Lower leg skin (tissue), 4 donors: ENCODE data around the gene SYCE3. TPM values are rescaled to one million over a fixed set of nuclear protein-coding genes. Genes with fewer than 3 reads are reported as not detected.
"Not testable (repeated sequence)": the region's sequence is repeated elsewhere in the genome, so short reads cannot be mapped to it uniquely, and the experiment has no call there.

Source experiments
- DNase-seq, 2 donors: peaks; one replicate each; pipeline ENCODE4 v3.0.0-alpha.2; 2019; ENCODE audit warnings: low spot score in 2 of 2
- H3K4me3 ChIP-seq: fragments of 200-600 bp; sonication (generic); 2 replicates; pipeline ENCODE4 v1.5.1; 2017; ENCODE audit warnings: mild to moderate bottlenecking, low read depth; ENCODE audit not compliant: poor library complexity, severe bottlenecking
- CTCF ChIP-seq, 3 donors: fragments of 450-650 bp; IDR thresholded peaks; one replicate each; pipeline ENCODE4 v1.5.1; 2016; ENCODE audit warnings: antibody characterized with exemption in 3 of 3, mild to moderate bottlenecking in 3 of 3, moderate library complexity in 2 of 3
- POLR2A ChIP-seq, 2 donors: fragments of 450-650 bp; IDR thresholded peaks; one replicate each; pipeline ENCODE4 v1.6.1; 2016 to 2017; ENCODE audit warnings: antibody characterized with exemption in 2 of 2, mild to moderate bottlenecking in 1 of 2, moderate library complexity in 1 of 2
- WGBS, 2 donors: methylation state at CpG; one replicate each; pipeline ENCODE4 v1.1.5; 2018; 5-methylcytosine and 5-hydroxymethylcytosine counted together
- intact Hi-C: fragments of 100-400 bp; cut with DNase I; formaldehyde crosslinking; loops from one replicate; pipeline ENCODE4 v1.15.0; 2023; ENCODE audit warnings: low total_unique reads
- total RNA-seq, 4 donors: library from RNA; depleted of rRNA; stranded (reverse); fragments of >200 nt; gene quantifications; one replicate each; pipeline ENCODE4 v1.1.0, GENCODE V29; 2016

The SYCE3 gene
- total RNA-seq, 4 donors from 2014 or later: not detected

GRCh38 chr22:50536226-50536625 lies 26.5 kb downstream of the SYCE3 start:
- 54 to 69% methylated on average over 3 of the region's 3 CpGs for WGBS, 2 donors
- no peak for TF ChIP-seq CTCF (IDR thresholded peaks at IDR 0.05)
- TF ChIP-seq POLR2A (IDR thresholded peaks at IDR 0.05): no peak
- no peak overlapping the region for H3K4me3 ChIP-seq
- intact Hi-C loops: no loop called here
- DNase-seq: no peak

GRCh38 chr22:50535113-50535512 lies 27.6 kb downstream of the SYCE3 start:
- H3K4me3 ChIP-seq: no peak overlapping the region
- intact Hi-C loops: no loop called here
- DNase-seq: no peak
- 89 to 92% methylated on average over 8 of the region's 8 CpGs for WGBS, 2 donors
- TF ChIP-seq POLR2A (IDR thresholded peaks at IDR 0.05): no peak
- TF ChIP-seq CTCF (IDR thresholded peaks at IDR 0.05): no peak

- intact Hi-C loops, H3K4me3 ChIP-seq: not testable (repeated sequence)
- WGBS, 2 donors: 48 to 61% methylated on average over 21 of the region's 21 CpGs
- DNase-seq: peak in 1 of 2 donors; percentile 50
Observed at GRCh38 chr22:50533856-50534711, 28.6 kb downstream of the SYCE3 start.

- no peak for DNase-seq
- no peak overlapping the region for H3K4me3 ChIP-seq
- intact Hi-C loops: no loop called here
- no peak for TF ChIP-seq CTCF (IDR thresholded peaks at IDR 0.05)
- no peak for TF ChIP-seq POLR2A (IDR thresholded peaks at IDR 0.05)
- 71 to 77% methylated on average over 19 of the region's 19 CpGs for WGBS, 2 donors
Observed at GRCh38 chr22:50532824-50533796, 29.6 kb downstream of the SYCE3 start.

GRCh38 chr22:50531962-50532674 lies 30.6 kb downstream of the SYCE3 start:
- H3K4me3 ChIP-seq: peak overlapping the region; percentile 61
- peak; percentile 76 to 97 for DNase-seq
- intact Hi-C loops: no loop called here
- TF ChIP-seq POLR2A (IDR thresholded peaks at IDR 0.05) (no peak), CTCF (IDR thresholded peaks at IDR 0.05) (no peak)
- WGBS, 2 donors: 6 to 13% methylated on average over 16 to 42 of the region's 56 CpGs
